ENCODE measurements around the gene KCNE2. TPM values are rescaled to one million over a fixed set of nuclear protein-coding genes. Genes with fewer than 3 reads are reported as not detected.
"Not testable (repeated sequence)": the region's sequence is repeated elsewhere in the genome, so short reads cannot be mapped to it uniquely, and the experiment has no call there.

The KCNE2 gene
- total RNA-seq, 2 donors from 2014 or later = 0.48 to 0.69 TPM

DNA sequence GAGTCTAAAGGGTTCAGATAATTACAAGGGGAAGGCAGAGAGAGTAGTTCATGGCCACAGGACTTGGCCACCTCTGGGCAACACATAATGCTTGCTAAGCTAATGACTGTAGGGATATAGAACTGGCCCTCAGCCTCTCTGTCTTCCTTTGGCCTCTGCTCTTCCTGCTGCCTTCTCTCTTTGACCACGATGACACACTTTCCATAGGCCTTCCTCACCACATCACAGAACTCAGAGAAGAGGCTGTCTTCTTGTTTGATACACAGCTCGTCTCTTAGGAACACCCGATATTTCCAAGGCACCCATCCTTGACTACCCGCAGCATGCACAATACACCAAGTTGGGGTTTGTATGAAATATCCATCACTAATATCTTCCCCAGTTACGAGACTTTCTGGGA lies 36.7 kb downstream of the KCNE2 start:
- H3K36me3 Mint-ChIP-seq (ENCODE audit: insufficient read depth in 2 of 2); H3K9me3 Mint-ChIP-seq; H3K4me1 Mint-ChIP-seq (ENCODE audit: low read depth); H3K27me3 Mint-ChIP-seq (ENCODE audit: low read depth); H3K4me3 Mint-ChIP-seq; ATAC-seq (replicated peaks in 1 of 2); H3K27ac Mint-ChIP-seq; DNase-seq: not testable (repeated sequence)

DNA sequence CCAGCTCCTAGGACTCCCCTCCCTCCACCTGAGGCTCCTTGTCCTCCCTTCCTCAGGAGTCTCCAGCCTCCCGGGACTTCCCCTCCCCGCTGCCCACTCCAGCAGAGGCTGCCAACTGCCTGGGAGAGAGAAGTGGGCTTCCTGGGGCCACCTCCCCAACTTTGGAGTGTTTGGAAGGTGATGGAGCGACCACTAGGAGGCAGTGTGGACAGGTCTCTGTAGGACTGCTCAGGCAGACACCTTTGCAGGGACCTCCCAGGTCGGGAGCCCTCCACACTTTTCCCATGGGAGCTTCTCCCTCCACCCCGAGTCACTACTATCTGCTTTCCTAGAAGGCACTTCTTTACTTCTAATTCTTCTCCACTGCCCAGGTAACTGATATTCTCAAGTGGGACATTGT lies 40.9 kb downstream of the KCNE2 start:
- H3K27me3 Mint-ChIP-seq (ENCODE audit: low read depth); H3K27ac Mint-ChIP-seq; H3K36me3 Mint-ChIP-seq (ENCODE audit: insufficient read depth in 2 of 2); DNase-seq; ATAC-seq (replicated peaks in 1 of 2); H3K4me3 Mint-ChIP-seq; H3K4me1 Mint-ChIP-seq (ENCODE audit: low read depth); H3K9me3 Mint-ChIP-seq: not testable (repeated sequence)

DNA sequence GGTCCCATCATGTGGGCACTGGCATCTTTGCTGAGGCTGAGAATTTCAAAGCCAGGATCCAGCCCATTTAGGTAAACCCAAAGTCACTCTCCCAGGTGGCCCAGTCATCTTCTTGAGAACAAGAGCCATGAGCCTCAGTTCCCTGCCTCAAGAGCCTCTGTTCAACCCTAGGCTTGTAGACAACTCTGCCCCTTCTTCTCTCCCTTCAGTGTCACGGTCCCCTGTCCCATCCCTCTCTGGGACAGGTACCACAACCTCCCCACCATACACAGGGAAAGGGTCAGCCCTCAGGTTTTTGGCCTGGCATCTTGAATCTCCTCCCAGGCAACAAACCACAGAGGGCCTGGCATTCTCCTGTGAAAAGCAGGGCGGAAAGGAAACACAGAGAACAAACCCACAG lies 41.9 kb downstream of the KCNE2 start:
- not testable (repeated sequence) for H3K9me3 Mint-ChIP-seq; H3K4me1 Mint-ChIP-seq (ENCODE audit: low read depth); DNase-seq; H3K4me3 Mint-ChIP-seq; H3K36me3 Mint-ChIP-seq (ENCODE audit: insufficient read depth in 2 of 2); H3K27me3 Mint-ChIP-seq (ENCODE audit: low read depth); H3K27ac Mint-ChIP-seq
- peak in 1 of 2 donors; percentile 25 for ATAC-seq (replicated peaks in 1 of 2)

DNA sequence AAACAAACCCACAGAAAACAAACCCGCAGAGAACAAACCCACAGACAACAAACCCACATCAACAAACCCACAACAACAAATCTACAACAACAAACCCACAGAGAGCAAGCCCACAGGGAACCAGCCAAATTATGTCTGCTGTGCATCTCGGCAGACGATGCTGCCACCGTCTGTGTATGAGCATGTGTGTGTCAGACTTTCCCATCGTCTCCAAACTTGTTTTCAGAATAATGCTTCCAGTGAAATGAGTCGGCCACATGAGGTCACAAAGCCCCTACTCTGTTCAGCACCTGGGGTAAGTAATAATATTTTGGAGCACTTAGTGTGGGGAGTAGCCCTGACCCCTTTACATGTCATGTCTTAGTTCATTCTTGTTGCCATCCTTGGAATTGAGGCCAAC lies 42.3 kb downstream of the KCNE2 start:
- not testable (repeated sequence) for H3K4me3 Mint-ChIP-seq; H3K27ac Mint-ChIP-seq; H3K9me3 Mint-ChIP-seq; H3K4me1 Mint-ChIP-seq (ENCODE audit: low read depth); H3K36me3 Mint-ChIP-seq (ENCODE audit: insufficient read depth in 2 of 2); DNase-seq; H3K27me3 Mint-ChIP-seq (ENCODE audit: low read depth)
- peak; percentile 57 to 81 for ATAC-seq (replicated peaks in 1 of 2)

DNA sequence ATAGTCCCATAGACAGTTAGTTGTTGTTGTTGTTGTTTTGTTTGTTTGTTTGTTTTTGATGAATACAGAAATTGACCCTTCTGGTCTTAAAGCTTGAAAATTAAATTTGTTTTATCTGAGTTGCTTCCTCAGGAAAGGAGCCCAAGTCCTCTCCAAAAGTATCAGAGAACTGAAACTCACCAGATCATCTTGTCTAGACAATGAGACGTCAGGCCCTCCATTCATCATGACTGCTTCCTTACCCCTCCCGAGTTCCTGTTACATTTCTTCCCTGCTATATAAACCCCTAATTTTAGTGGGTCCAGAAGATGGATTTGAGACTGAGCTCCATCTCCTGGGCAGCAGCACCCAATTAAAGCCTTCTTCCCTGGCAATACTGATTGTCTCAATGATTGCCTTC lies 42.9 kb downstream of the KCNE2 start:
- not testable (repeated sequence) for ATAC-seq (replicated peaks in 1 of 2); H3K4me1 Mint-ChIP-seq (ENCODE audit: low read depth); H3K27me3 Mint-ChIP-seq (ENCODE audit: low read depth); H3K9me3 Mint-ChIP-seq; H3K36me3 Mint-ChIP-seq (ENCODE audit: insufficient read depth in 2 of 2); H3K4me3 Mint-ChIP-seq; H3K27ac Mint-ChIP-seq; DNase-seq

DNA sequence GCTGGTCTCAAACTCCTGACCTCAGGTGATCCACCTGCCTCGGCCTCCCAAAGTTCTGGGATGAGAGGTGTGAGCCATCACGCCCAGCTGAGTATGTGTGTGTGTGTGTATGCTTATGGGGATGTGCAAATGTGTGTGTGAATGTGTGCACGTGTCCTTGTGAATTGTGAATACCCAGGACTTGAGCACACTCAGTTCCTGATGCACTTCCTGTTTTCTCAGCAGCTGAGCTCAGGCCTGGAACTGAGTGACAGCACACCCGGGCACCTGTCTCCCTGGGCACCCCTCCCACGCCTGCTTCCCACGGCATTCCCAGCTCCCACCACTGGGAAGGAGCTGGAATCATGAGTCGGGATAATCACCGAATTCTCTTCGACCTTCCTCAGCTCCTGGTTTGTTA lies 43.5 kb downstream of the KCNE2 start:
- not testable (repeated sequence) for H3K27me3 Mint-ChIP-seq (ENCODE audit: low read depth); H3K36me3 Mint-ChIP-seq (ENCODE audit: insufficient read depth in 2 of 2); H3K4me3 Mint-ChIP-seq; H3K9me3 Mint-ChIP-seq; DNase-seq; ATAC-seq (replicated peaks in 1 of 2); H3K27ac Mint-ChIP-seq; H3K4me1 Mint-ChIP-seq (ENCODE audit: low read depth)

DNA sequence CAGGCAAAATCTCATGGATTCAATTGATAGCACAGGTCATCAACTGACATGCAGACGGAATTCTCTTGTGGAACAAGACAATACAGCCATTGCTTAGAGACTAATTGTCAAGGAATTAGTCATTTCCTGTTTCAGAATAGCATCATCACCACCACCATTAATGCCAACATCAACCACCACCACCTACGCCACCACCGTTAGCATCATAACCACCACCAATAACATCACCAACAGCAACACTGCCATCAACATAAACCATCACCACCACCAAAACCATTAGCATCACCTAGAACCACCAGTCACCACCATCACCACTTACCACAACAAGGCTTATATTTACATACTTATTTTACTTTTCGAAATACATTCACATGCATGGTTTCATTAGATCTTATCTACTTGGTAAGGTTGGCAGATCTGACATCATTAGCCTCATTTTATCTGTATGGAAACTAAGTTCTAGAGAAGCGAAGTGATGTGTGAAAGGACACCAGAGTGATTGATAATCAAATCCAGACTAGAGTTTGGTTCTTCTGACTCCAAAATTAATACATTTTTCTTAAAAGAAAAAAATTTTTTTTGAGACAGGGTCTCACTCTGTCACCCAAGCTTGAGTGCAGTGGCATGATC lies 53.8 kb downstream of the KCNE2 start:
- not testable (repeated sequence) for H3K27ac Mint-ChIP-seq; H3K36me3 Mint-ChIP-seq (ENCODE audit: insufficient read depth in 2 of 2); H3K9me3 Mint-ChIP-seq; DNase-seq; H3K27me3 Mint-ChIP-seq (ENCODE audit: low read depth); H3K4me3 Mint-ChIP-seq; H3K4me1 Mint-ChIP-seq (ENCODE audit: low read depth)
- ATAC-seq (replicated peaks in 1 of 2) = peak; percentile 88 to 93

Other genes with a start within 250 kb of the KCNE2 start
- gene SMIM11, start 11.5 kb downstream of the KCNE2 start, total RNA-seq = 10 to 100 TPM in 1 of 2 donors, 1 to 10 TPM in 1; 6.6 to 33.5 TPM
- gene SMIM34, start 59.9 kb downstream of the KCNE2 start, total RNA-seq = not detected
- under 1 TPM; 0.37 to 0.41 TPM for gene KCNE1, start 148.2 kb downstream of the KCNE2 start, total RNA-seq

Measured in activated T-cell treated with anti-CD3 and anti-CD28 coated beads, Interleukin-2, amount 50 U/mL, for 72 hours (primary cell).